IPS-18c (cell line): ENCODE measurements around the gene NAIF1.

Experiments used
- H3K4me3 ChIP-seq: 2 replicates; pipeline ENCODE4 v1.7.0; 2013; ENCODE audit warnings: low read depth, mild to moderate bottlenecking, low read length, moderate library complexity; ENCODE audit not compliant: insufficient read depth
- H3K9me3 ChIP-seq: one replicate; pipeline ENCODE4 v1.6.1; 2013; ENCODE audit warnings: mild to moderate bottlenecking, low read length, moderate library complexity; ENCODE audit not compliant: control insufficient read depth, insufficient read depth

The NAIF1 gene

DNA sequence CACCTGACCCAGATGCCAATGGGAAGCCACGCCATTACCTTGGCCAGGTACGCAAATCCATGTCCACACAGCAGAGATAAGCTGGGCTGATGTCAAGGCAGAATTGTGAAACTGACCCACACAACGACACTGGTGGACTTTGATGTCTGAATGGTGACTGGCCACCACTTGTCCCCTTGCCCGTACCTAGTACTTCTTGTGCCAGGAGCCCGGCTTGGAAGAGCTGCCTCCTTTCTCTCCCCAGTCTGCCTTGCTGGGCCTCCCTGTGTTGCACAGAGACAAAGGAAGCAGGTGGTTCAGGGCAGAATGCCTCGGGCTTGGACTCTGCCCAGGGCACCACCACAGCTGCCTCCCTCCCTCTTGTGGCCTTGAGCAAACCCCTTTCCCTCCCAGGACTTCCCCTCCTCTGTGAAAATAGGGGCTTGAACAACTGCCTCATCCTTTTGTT is 37.1 kb upstream of the NAIF1 start:
- Histone ChIP-seq H3K4me3 (no peak overlapping the region), H3K9me3 (no peaks in the 10 kb centered on the region)

- H3K4me3 ChIP-seq, result no peak overlapping the region
- H3K9me3 ChIP-seq, result no peaks in the 10 kb centered on the region
Measured at GRCh38 chr9:128103589-128103962, 36.5 kb upstream of the NAIF1 start.

DNA sequence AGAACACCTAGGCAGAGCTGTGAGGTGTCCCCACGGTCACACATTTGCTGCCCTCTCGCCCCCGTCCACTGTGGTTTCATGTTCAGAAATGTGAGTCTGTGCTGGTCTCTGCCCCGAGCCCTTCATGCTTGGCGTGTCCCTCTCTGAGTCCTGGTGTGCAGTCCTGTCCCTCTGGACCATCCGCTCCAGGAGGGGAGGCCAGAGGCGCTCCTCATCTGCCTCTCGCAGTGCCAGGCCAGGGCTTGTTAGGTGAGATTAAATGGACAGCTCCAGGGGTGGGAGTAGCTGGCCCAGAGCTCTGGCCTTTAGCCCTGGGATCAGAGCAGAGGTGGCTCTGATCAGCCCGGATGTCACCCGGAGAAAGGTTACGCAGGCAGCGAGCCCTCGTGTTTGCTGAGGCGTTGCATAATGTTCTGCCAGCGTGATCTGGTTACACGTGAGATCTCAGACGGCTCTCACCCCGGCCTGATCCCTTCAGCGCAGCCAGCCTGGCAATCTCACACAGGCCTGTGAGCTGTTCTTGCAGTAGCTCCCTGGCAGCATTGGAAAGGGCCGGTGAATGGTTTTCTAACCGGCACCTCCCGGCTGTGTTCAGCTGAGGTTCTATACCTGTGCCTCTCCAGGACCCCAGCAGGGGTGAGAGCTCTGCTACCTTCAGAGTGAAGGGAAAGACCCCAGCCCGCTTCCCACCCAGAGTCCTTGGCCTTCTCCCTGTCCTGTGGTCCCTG is 35.9 kb upstream of the NAIF1 start:
- Histone ChIP-seq H3K4me3 (no peak overlapping the region), H3K9me3 (no peaks in the 10 kb centered on the region)

DNA sequence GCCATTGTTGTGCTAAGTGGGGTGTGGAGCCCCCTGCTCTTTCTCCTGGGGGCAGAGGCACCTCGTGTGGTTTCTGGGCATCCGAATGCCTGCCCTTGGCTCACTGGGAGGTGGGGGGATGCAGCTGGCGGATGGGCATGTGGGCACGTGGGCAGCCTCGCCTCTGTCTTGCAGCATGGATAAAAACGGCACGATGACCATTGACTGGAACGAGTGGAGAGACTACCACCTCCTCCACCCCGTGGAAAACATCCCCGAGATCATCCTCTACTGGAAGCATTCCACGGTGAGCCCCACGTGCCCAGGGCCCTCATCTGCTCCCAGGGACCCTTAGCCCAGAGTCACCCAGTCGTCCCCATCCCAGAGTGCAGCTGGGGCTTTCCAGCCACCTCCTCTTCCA is 35.1 kb upstream of the NAIF1 start:
- no peak overlapping the region for H3K4me3 ChIP-seq
- no peaks in the 10 kb centered on the region for H3K9me3 ChIP-seq

DNA sequence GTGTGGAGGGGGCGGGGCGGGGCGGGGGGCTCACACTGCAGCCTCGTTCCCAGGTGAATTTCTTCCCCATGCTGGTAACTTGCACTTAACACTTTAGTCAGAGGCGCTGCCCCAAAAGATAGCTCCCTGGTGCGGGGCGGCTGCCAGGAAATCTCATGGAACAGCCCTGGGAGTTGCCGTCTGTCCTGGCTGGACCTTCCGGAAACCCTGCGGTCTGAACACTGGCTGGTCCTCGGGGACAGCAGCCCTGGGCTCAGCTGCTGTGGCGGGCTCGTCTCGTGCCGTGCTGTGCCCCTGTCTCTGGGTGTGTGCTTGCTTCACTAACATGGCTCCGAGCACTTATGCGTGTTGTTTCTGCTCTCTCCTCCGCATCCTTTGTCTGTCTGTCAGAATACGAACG is 34.6 kb upstream of the NAIF1 start:
- Histone ChIP-seq H3K9me3 (no peaks in the 10 kb centered on the region), H3K4me3 (no peak overlapping the region)

- Histone ChIP-seq H3K9me3 (no peaks in the 10 kb centered on the region), H3K4me3 (no peak overlapping the region)
Measured at GRCh38 chr9:128101231-128101661, 34.1 kb upstream of the NAIF1 start.

DNA sequence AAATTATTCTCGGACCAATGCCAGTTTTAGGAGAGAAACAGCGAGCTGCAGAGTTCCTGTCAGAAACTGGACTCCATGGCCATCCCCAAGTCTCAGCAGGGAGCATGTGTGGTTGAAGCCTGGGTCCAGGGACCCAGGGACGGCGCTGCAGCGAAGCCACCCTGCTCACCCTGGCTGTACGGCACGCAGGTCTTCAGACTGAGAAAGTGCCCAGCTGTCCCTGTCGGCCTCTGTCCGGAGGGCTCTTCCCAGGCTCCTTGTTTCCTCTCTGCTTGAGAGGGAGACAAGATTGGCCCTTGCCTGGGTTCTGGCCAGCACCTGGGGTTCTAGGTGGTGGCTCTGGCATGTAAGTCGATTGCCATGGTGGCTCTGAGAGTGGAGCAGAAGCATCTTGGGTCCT is 33.5 kb upstream of the NAIF1 start:
- H3K9me3 ChIP-seq, result no peaks in the 10 kb centered on the region
- no peak overlapping the region for H3K4me3 ChIP-seq

GRCh38 chr9:128099932-128100491 is 32.9 kb upstream of the NAIF1 start:
- H3K4me3 ChIP-seq, result no peak overlapping the region

GRCh38 chr9:128099231-128099931 is 32.3 kb upstream of the NAIF1 start:
- peak overlapping the region; percentile 74 for H3K4me3 ChIP-seq

More at GRCh38 chr9:128099932-128100491, 32.9 kb upstream of the NAIF1 start:
- no peaks in the 10 kb centered on the region for H3K9me3 ChIP-seq

GRCh38 chr9:128098297-128099230 is 31.4 kb upstream of the NAIF1 start:
- Histone ChIP-seq H3K4me3 (peak overlapping the region; percentile 74), H3K9me3 (no peaks in the 10 kb centered on the region)

More at GRCh38 chr9:128099231-128099931, 32.3 kb upstream of the NAIF1 start:
- H3K9me3 ChIP-seq, result no peaks in the 10 kb centered on the region

GRCh38 chr9:128097543-128098296 is 30.6 kb upstream of the NAIF1 start:
- no peak overlapping the region for H3K4me3 ChIP-seq

GRCh38 chr9:128096616-128097536 is 29.8 kb upstream of the NAIF1 start:
- Histone ChIP-seq H3K4me3 (no peak overlapping the region), H3K9me3 (no peaks in the 10 kb centered on the region)

More at GRCh38 chr9:128097543-128098296, 30.6 kb upstream of the NAIF1 start:
- no peaks in the 10 kb centered on the region for H3K9me3 ChIP-seq

- no peak overlapping the region for H3K4me3 ChIP-seq
- H3K9me3 ChIP-seq, result no peaks in the 10 kb centered on the region
Measured at GRCh38 chr9:128094950-128095544, 27.9 kb upstream of the NAIF1 start.

DNA sequence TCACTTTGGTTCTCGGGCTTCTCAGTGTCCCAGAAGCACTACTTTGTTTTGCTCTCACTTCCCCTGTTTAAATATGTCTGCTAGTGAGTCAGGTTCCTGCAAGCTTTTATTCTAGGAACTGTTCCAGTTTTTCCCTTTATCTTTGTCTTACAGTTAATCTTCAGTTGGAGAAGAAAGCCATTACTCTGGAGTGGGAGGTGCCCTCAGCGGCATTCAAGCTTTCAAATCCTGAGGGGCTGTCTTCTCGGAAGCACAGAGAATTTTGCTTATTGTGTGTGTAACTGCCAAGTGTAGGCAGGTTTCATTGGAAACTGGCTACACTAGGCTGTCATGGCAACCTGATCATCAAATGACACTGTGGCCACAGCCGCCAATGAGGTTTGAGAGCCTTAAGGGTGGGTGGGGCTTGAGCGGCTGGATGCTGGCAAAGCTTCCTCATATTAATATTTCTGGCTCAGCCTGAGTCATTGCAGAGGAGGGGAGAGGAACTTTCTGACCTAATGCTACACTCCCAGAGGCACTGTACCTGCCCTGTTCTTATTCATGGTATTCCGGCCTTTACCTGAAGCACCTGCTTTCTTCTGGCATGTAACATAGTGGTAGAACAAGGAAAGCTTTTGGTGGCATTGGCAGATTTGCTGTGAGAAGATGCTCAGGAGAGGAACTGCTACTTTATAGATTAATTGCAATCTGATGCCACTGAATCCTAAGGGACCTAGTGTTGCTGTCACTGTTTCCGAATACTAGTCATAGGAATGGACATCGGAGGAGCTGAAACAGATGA is 27.2 kb upstream of the NAIF1 start:
- H3K9me3 ChIP-seq, result no peaks in the 10 kb centered on the region
- no peak overlapping the region for H3K4me3 ChIP-seq

DNA sequence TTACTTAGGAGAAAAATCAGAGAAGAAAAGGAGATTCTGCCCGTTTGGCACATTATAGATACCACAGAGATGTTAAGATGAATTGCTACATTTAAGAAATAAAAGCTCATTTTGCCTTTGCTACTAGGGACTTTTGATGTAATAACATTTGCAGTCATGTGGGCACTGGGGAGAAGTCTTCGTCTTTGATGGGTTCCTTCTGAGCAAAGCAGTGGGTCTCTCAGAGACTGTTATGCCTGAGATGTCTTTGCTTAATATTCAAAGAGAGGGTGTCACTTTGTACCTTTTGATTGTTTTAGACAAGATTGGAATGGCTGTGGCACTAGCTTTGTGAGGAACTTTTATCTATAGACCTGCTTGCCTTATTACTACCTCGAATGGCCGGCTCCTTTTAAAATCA is 25.9 kb upstream of the NAIF1 start:
- Histone ChIP-seq H3K4me3 (no peak overlapping the region), H3K9me3 (no peaks in the 10 kb centered on the region)
